HL-60/S4 treated with phorbol 12-myristate 13-acetate at 8.2 ng/mL for 4 days and 3 days (cell line): ENCODE data around the gene KPNA1.
"Not testable (repeated sequence)": the region's sequence is repeated elsewhere in the genome, so short reads cannot be mapped to it uniquely, and the experiment has no call there.

Experiments used
- in situ Hi-C: fragments of 300-500 bp; cut with MboI; formaldehyde crosslinking; loops from 2 replicates; pipeline ENCODE4 v1.15.0; 2022; ENCODE audit warnings: low sequenced_read_pairs

Gene KPNA1

GRCh38 chr3:122484985-122485384, 29.8 kb downstream of the KPNA1 start:
- in situ Hi-C loops, result no loop called here

GRCh38 chr3:122481390-122481789, 33.3 kb downstream of the KPNA1 start:
- in situ Hi-C loops, result no loop called here

GRCh38 chr3:122476532-122476931, 38.2 kb downstream of the KPNA1 start:
- in situ Hi-C loops, result no loop called here

GRCh38 chr3:122475316-122475715, 39.4 kb downstream of the KPNA1 start:
- in situ Hi-C loops, result no loop called here

- in situ Hi-C loops, result no loop called here
Measured at GRCh38 chr3:122469659-122470058, 45.1 kb downstream of the KPNA1 start.

- in situ Hi-C loops, result no loop called here
Measured at GRCh38 chr3:122468896-122469533, 45.7 kb downstream of the KPNA1 start.

GRCh38 chr3:122466701-122467240, 48.0 kb downstream of the KPNA1 start:
- in situ Hi-C loops, result no loop called here

GRCh38 chr3:122464659-122465058, 50.1 kb downstream of the KPNA1 start:
- in situ Hi-C loops, result no loop called here

- in situ Hi-C loops, result no loop called here
Measured at GRCh38 chr3:122462406-122462805, 52.3 kb downstream of the KPNA1 start.

GRCh38 chr3:122461806-122462205, 52.9 kb downstream of the KPNA1 start:
- in situ Hi-C loops, result no loop called here

GRCh38 chr3:122458992-122459391, 55.7 kb downstream of the KPNA1 start:
- in situ Hi-C loops, result no loop called here

GRCh38 chr3:122457706-122458105, 57.0 kb downstream of the KPNA1 start:
- in situ Hi-C loops, result no loop called here

- in situ Hi-C loops, result no loop called here
Measured at GRCh38 chr3:122456074-122456473, 58.7 kb downstream of the KPNA1 start.

GRCh38 chr3:122451371-122451770, 63.4 kb downstream of the KPNA1 start:
- in situ Hi-C loops, result no loop called here

GRCh38 chr3:122448218-122448617, 66.5 kb downstream of the KPNA1 start:
- in situ Hi-C loops, result not testable (repeated sequence)

GRCh38 chr3:122444491-122444887, 70.2 kb downstream of the KPNA1 start:
- in situ Hi-C loops, result not testable (repeated sequence)

- in situ Hi-C loops, result not testable (repeated sequence)
Measured at GRCh38 chr3:122443762-122444490, 70.8 kb downstream of the KPNA1 start.

- in situ Hi-C loops, result no loop called here
Measured at GRCh38 chr3:122443090-122443489, 71.6 kb downstream of the KPNA1 start.

GRCh38 chr3:122435950-122436349, 78.8 kb downstream of the KPNA1 start:
- in situ Hi-C loops, result no loop called here

- in situ Hi-C loops, result no loop called here
Measured at GRCh38 chr3:122430371-122430770, 84.4 kb downstream of the KPNA1 start.

GRCh38 chr3:122427857-122428471, 86.8 kb downstream of the KPNA1 start:
- in situ Hi-C loops, result no loop called here

- in situ Hi-C loops, result no loop called here
Measured at GRCh38 chr3:122421836-122422235, 92.9 kb downstream of the KPNA1 start.
